ENCODE data around the gene BRD9.

GRCh38 chr5:905139-905642, 12.6 kb upstream of the BRD9 start:
- TF ChIP-seq CTCF (IDR thresholded peaks at IDR 0.05) (no peak), POLR2A (IDR thresholded peaks at IDR 0.05) (no peak), POLR2AphosphoS5 (IDR thresholded peaks at IDR 0.05) (no peak)

Measured in prostate gland (tissue), 2 donors.